NCI-H510A (cell line): ENCODE results near the gene SRPX2.
"Not testable (repeated sequence)": the region's sequence is repeated elsewhere in the genome, so short reads cannot be mapped to it uniquely, and the experiment has no call there.

Experiments
- DNase-seq: peaks from one replicate; lab custom pipeline; 2025; lab: John Stamatoyannopoulos, UW

Gene SRPX2

DNA sequence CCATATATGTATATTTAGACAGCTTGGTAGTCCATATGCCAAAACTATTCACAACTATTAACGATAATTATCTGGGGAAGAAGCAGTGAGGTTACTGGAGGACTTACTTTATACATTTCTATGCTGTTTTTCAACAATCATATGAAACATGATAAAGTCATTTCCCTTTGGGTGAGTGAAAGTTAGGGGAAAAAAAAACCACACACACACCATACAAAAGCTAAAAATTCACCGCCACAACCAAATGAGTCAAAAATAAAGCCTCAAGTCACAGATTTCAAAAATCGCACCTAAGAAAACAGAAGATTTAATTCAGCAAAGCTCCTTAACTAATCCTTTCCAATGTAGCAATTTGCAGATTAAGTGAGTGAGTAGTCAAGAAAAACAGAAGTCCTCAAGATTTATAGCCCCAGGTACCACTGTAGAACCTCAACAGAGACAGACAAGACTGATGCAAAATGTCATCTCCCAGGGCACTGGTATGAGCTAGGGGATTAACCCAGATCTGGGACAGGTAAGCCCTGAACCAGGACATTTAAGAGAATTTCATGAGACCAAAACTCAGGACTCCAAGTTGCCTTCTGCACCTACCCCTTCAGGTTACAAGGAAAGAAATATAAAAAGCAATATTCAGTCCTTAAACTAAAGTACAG is 52.8 kb downstream of the SRPX2 start:
- no peak for DNase-seq

DNA sequence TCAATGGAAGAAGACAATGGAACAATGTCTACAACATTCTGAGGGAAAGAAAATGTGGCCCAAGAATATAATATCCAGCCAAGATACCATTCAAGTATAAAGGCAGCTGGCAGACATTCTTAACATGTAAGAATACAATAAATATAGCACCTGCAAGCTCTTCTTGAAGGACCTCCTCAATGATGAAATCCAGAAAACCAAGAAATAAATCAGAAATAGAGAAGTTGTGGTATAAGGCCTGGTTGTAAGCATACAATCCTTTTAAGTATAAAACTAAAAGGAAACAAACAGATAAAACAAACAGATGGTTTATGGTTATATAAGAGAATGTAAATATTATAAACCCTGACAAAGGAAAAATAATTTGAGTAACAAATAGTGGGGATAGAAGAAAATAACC is 54.6 kb downstream of the SRPX2 start:
- no peak for DNase-seq

DNA sequence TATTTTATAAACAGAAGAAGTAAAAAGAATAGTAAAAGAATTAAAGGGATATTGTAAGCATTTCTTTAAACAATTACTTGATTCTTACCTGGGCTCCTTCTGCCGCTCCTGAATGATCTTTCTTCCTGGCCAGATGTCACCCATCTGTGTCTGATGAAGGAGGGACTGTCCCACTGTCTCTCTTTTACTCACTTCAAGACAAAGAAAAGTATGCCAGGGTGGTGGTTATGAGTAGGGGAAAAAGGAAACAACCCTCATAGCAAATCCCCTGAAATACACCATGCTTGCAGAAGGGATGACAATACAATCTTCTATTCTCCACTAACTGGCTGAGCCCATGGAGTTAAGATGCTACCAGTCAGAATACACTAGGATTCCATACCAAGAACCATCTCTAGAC is 56.8 kb downstream of the SRPX2 start:
- no peak for DNase-seq

DNA sequence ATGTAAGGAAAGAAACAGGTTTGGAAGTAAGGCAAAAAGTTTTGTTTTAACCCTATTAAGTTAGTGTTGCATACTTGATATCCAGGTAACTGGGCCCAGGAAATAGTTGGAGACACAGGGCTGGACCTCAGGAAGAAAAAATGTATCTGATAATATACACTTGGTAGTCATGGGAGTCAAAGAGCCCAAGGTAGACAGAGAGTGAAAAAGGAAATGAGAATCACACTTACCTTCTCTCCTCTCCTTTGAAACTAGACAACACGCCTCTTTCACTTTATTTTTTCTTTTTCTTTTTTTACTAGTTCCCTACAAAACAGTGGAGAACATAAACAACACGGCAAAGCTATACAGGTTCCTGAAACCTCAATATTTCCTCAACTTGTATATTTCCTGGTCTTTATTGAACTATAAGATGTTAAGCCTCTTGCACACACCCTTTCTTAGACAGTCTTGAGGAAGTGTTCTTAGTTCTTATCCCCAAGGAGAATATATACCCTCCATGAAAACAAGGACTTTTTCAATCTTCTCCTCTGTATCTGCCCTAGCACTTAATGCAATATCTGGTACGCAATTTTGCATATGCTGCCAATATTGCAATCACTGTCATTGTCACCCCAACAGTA is 60.7 kb downstream of the SRPX2 start:
- DNase-seq, result no peak

DNA sequence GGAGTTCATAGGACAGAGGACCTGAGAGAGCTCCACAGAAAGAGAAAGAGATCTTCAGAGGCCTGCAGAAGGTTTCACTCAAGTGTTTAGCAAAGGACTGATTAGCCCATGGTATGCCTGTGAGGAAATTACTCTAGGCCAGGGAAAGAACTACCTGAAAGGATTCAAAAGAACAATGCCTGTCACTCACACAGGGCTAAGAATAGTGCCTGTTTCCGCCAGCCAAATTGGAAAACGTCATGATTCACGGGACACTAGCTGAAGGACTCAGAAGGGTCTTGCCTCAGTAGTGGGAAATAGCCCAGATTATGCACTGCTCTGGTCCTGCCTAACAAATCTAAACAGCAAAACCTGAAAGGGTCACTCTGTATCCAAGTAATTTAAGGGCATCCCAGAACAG is 66.8 kb downstream of the SRPX2 start:
- DNase-seq, result no peak

DNA sequence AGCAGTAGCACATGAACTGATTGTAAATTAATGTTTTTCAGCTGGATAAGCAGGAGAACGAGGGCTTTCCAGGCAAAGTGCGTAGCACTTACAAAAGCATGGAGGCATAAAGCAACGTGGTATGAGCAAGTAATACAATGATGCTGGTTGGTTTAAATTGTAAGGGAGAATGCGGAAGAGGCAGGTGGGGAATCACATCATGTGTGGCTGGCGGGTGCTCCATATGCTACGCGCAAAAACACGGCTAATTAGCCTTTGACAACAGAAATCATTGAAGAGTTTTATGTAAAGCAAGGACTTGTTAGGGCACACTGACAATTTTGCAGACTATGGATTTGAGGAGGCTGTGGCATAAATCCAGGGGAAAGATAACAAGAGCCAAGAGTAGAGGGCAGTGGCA is 73.4 kb downstream of the SRPX2 start:
- DNase-seq, result no peak

DNA sequence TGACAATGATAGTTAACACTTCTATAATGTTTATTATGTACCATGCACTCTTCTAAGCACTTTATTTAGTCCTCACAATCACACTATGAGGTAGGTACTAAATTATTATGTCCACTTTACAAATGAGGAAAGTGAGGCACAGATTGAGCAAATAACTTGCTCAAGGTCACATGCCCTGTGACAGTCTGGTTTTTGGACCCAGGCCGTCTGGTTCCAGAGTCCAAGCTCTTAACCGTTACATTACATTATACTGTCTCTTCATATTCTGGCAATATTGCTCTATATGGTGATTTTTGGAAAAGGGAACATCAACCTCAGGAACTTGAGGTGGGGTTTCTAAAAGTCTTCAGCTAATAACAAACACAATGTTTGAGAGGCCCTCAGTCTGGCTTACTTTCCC is 75.1 kb downstream of the SRPX2 start:
- no peak for DNase-seq

DNA sequence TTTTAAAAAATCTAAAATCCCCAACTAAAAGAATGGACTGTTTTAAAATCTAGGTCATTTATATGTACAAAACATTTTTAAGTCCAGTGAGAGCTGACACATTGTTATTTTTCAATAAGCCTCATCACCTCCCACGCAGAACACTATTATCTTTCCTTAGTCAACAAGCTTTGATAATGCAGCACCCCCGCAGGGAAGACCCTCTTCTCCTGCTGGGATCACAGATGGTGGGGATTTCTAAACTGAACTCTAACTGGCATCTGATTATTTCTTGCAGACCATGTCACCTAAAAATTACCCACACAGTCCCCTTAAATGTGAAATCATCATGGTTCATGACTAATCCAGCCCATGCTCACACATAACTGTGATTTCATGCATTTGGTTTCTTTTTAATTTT is 76.3 kb downstream of the SRPX2 start:
- no peak for DNase-seq

DNA sequence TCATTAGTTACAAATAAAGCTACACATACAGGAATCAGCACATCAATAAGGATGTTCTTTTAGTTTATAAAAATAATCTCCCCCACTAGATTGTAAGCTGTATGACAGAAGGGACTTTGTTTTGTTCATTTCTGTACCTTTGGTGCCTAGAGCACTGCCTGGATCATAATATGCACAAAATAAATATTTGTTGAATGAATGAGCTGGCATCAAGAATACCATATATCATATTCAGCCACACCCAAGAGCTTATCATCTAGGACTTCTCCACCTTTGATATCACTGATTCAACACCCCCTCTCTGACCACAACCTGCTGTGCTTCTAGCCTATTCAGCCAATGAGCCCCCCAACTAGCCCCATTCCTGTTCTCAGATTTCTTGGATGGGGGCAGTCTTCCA is 77.3 kb downstream of the SRPX2 start:
- no peak for DNase-seq

DNA sequence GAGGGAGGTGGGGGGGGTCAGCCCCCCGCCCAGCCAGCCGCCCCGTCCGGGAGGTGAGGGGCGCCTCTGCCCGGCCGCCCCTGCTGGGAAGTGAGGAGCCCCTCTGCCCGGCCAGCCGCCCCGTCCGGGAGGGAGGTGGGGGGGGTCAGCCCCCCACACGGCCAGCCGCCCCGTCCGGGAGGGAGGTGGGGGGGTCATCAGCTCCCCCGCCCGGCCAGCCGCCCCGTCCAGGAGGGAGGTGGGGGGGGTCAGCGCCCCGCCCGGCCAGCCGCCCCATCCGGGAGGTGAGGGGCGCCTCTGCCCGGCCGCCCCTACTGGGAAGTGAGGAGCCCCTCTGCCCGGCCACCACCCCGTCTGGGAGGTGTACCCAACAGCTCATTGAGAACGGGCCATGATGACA is 80.0 kb downstream of the SRPX2 start:
- DNase-seq, result not testable (repeated sequence)
